Activated T-helper 1 cell treated with anti-CD3 and anti-CD28 coated beads, Interleukin-2, amount 50 U/mL, for 16 hours (primary cell): ENCODE data around the gene ITGB8.

Source experiments
- DNase-seq, 2 donors: peaks; one replicate each; pipeline ENCODE4 v3.0.0-alpha.2; 2020; ENCODE audit warnings: low read depth in 1 of 2, low spot score in 1 of 2

The ITGB8 gene

DNA sequence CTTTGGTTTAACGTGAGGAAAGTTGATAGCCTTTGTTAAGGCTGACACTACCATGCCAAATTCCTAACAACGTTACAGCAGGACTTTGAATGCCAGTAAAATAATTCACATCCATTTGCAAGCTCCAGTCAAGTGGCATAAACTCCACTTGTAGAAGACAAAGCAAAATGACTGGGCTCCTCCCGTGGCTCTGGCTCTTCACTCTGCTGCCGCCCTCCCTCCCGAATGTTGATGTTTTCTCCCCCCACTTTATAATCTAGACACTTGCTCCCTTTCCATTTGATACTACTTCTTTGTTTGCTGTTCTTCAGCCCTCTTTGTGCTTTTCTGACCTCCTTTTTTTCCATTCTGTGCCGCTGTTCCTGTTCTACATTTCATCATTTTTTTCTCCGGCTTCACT lies 22.8 kb upstream of the ITGB8 start:
- DNase-seq = no peak

DNA sequence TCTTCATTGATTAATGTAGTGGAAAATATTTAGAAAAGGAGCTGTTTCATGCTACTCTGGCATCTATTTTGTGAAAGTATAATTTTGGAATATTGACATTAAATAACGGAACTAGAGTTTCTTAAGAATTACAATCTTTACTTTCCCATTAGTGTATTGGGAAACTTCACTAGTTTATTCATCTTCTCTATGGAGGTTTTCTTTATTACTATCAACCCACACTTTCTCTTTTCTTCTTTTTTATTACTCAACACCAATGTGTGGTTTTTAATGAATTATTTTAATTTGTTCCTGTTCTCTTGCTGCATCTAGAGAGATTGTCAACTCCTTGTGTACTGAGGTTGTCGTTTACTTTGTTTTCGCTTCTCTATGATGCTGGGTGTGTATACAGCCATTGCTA lies 20.4 kb upstream of the ITGB8 start:
- DNase-seq = no peak

DNA sequence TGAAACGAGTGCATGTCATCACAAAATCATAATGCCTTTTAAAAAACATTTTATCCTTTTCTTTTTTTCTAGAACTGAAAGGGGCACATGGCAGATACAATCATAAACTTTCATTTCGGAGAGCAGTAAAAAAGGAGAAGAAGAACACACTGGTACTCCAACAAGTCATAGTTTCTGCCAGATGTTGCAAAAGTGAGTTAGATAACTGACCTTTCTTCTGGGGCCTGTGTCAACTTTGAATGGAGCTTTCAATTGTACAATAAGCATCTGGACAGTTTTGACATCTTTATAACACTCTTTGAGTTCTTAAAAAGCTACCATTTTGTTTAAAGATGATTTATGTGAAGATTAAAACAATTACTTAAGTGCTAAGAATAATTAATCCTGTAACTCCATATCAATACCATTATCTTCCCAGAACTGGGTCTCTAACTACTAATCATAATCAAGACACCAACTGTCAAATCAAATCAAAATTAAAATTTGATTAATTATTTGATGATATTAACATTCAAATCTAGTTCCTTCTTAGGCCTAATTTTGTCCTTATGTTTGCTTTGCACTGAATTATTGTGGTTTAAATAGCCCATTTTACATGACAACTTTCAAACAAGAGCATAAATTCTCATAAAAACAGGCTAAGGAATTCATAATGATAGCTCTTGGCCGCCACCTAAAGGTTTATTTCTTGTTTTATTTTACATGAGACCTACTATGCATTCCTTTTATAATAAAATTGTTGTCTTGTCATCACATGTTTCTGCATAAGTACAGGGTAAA lies 19.5 kb upstream of the ITGB8 start:
- DNase-seq = no peak

DNA sequence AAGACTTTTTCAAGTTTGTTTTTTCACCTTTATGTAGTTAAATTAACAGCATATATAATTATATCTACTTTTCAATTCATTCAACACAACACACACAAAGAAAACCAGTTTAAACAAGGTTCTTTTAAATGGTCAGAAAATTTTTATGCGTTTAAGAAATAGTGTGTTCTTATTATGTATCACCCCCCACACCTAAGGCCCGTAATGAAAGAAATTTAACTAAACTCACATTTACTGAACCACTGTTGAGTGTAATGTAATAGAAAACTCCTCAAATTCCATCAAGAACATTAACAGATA lies 19.0 kb upstream of the ITGB8 start:
- DNase-seq = no peak

DNA sequence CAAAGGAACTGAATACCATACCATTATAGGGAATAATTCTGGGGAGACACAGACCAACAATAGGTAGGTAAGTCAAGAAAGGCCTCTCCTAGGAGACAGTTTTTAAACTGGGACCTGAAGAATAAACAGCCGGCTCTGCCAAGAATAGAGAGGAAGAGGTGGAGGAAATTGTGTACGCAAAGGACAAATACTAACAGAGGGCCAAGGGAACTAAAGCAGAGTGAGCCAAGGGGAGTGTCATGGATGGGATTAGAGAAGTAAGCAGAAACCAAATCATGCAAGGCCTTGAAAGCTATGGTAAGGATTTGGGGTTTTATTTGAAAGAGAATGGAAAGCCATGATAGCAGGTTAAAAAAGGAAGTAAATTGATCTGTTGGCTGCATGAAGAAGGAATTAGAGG lies 18.1 kb upstream of the ITGB8 start:
- no peak for DNase-seq

DNA sequence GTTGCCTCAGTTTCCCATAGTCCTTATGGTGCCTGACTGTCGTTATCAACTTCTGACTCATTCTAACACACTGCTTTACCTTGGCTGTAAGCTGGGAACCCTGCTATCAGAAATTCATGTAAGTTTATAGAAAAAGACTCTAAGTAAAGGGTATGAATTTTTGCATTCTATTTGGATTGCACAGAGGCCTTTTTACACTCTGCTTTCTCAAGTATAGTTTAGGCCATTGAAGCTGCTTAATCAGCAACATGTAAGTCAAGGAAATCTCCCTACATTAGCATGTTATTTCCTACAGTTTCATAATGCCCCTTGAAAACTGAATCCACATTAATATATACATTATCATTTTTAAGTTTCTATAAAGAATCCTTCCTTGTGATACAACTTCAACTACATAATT lies 17.1 kb upstream of the ITGB8 start:
- no peak for DNase-seq

DNA sequence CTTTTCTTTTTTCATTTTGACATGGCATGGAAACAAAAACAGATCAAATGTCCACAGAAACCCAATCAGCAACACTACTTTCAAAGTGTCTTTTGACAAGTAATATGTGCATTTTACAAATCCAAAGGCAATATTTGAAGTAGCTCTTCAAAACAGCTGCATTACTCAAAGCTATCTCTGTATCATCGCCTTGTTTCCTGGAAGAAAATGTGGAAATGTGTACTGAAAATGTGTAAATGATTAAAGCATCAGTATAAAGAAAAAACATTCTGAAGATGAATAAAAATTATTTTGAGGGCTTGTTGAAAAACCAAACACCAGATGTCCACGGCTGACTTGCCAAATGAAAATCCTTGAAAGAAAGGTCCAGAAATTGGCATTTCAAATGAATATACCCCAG lies 16.5 kb upstream of the ITGB8 start:
- DNase-seq = no peak

DNA sequence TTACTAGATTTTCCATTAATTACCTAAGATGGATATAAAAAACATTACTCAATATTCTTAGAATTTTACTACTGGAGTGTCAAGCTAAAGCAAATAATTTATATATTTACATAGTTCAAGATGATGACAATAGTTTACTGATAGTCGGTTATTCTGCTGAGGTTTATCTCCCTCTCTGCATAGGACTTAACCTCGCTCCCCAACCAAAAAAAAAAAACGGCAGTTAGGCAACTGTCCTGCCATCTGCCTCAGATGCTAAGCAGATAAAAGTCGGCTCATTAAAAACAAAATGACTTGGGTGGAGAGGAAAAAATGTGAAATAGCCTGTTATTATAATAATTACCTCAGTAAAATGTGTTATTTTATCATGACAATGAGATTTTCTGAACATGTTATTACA lies 14.0 kb upstream of the ITGB8 start:
- no peak for DNase-seq

DNA sequence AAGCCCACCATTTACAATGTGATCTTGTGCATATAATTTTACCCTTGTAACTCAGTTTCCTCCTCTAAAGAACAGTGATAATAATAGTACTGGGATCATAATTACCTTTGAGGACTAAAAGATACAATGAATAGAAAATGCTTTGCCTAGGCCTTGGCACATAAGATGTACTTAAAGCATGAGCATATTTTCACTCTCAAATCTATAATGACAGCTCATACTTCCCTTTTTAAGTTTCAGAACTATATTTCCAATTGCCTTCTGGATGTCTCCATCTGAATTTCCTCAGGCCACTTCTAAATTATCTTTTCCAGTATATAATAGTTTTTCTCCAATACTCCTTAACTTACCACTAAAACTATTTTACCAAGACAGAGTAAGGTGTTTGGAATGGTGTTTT lies 13.3 kb upstream of the ITGB8 start:
- DNase-seq = no peak

DNA sequence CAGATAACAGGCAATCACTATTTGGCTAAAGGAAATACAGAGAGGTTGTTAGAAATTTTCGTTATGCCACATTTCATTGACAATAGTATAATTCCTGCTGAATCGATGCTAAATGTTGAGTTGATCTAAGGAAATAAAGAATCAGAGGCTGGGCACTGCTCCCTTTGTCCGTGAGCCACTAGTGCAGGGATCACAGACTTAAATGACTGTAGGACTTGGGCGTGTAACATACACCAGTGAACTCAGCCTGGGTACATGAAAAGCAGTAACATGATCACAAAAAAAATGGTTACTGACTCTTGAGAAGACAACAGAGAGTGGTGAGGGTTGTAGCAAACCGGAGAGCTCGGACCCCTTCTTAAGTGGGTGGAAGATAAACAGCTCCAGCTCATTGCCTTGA lies 11.8 kb upstream of the ITGB8 start:
- no peak for DNase-seq

DNA sequence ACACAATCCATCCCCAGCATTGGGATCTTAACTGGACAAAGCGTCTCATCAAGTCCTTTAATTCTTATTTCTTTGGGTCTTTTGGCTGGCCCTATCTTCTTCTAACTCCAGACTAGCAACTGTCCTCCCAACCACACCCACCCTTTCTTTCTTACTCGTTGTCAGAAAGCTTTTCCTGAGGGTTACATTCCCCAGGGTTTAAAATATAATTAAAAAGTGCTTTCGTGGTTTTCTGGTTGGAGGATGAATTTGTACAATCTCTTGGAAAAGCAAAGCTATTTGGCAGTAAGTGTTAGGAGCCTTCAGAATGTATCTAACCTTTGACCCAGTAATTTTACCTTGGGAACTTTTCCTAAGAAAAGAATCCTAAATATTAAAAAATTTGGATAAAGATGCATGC lies 10.4 kb upstream of the ITGB8 start:
- no peak for DNase-seq

DNA sequence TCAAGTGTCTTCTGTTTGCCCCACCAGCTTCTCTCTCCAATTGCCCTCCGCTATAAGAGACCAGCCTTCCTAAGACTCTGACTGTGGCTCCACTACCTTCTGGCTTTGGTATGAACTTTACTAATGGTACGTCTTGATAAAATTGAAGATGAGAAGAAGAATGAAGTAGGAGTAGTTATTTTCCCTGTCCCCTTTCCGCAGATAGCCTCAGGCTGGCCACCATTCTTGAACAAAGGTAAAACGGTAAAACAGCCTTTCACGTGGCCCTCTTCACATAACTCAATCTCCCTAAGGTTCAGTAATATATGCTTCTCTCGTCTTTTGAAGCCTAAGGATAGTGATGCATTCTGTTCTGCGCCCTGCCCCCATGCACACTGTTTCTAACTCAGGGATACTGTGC lies 9.9 kb upstream of the ITGB8 start:
- DNase-seq = no peak

DNA sequence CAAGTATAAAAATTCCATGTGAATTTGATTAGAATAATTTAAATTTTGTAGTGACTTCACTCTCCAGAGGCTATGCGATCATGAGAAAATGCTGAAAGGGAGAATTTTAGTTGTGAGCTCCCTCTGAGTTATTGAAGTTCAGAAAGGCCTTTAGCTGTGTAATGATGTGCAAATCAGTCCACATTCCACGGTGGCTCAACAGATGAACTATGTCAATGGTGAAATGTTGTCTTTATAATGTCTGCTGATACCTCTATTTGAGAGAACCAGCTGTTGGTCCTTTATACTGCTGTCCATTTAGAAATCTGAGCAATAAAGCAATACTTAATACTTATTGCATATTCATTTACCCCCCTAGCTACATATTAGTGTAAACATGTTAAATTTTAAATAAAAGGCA lies 7.1 kb upstream of the ITGB8 start:
- no peak for DNase-seq

DNA sequence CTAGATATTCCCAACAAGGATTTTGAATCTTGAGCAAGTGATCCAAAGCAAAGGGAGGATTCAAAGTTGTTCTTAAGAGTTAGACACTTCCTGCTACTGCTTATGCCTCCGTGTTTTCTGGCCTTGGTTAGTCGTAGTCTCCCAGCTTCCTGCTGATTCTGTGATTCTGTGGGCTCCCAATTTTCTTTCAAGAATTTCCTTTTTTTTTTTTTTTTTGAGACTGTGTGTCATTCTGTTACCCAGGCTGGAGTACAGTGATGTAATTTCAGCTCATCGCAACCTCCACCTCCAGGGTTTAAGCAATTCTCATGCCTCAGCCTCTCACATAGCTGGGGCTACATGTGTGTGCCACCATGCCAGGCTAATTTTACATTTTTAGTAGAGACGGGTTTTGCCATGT lies 4.4 kb upstream of the ITGB8 start:
- DNase-seq = no peak

DNA sequence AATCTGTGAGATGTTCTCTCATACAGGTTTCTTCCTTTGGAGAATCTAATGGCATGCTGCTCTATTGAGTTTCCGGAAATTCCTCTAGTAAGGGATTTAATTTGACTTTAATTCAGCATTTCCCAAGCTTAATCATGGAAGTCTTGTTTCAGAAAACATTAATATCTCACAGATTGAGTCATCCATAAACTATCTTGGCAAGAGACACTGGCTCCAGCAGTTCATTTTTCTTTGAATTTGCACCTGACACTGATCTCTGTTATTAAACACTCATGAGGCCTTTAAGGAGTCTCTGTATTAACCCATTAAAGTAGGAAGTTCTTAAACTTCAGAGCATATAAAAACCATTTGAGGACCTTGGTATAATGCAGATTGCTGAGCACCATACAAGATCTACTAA lies 3.6 kb upstream of the ITGB8 start:
- DNase-seq = no peak

DNA sequence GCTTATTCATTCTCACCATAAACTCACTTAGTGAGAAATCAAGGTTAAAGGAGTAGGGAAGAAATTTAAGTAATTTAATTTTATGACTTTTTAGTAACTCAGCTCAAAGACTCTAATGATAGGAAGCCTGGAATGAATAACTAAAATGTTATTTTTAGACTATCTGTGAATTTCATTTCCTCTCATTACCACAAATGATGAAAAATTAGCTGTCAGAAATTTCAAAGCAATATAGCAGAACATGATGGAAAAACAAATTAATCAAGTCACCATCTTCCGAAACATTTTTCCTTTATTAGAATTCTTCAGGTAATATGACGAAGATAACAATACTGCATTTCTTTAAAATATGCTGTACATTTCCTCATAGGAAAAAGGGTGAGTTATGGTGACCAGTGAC lies 2.7 kb upstream of the ITGB8 start:
- no peak for DNase-seq

DNA sequence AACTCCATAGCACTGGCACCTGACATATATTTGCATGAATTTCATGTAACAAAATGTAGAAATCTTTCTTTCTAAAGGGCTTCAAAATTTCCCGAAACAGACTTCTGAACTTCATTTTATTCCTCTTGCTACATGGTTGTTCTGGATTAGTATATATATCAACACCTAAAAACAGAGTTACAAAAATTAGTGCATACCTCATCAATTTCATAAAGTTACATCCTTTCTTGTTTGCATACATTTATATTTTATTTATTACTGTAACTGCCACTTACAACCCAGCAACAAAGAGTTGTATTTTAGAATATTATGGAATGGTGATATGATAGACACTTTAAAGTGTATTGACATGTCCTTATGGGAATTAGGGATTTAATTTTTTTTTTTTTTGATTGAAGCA lies 2.0 kb upstream of the ITGB8 start:
- DNase-seq = no peak

DNA sequence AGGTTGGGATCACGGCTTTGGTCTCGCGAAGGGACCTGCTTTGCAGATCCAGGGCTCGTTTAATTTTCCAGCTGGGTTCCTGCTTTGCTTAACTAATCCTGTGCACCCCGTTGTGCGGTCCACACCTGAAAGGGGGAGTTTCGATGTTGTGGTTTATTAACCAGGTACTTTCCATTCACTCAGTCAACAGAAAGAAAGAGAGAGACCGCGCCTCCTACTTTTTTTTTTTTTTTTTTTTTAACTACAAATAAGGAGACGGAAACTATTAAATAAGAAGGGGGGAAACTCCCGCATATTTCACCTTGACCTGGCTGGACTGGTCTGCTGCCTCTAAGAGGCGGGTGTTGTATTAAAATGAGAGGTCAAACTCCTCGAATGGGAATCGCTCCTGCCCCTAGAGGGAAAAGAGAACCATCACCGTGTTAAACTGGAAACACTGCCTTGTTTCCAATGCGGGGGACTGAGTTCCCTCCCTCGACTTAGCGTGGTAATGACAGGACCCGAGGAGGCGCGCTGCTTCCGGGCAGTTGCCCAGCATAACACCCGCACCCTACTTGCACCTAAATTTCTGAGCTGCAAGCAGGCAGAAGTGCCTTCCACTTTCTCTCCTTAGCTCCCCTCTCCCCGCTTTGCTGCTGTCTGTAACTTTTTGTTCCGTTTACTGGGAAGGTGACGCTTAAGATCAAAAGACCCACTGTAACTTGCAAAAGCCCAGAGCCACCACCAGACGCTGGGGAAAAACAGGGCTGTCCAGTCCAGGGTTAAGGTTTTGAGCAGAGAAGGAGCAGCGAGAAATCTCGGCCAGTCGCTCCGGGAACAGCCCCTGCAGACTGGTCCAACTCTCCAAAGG lies 1.1 kb upstream of the ITGB8 start:
- no peak for DNase-seq

DNA sequence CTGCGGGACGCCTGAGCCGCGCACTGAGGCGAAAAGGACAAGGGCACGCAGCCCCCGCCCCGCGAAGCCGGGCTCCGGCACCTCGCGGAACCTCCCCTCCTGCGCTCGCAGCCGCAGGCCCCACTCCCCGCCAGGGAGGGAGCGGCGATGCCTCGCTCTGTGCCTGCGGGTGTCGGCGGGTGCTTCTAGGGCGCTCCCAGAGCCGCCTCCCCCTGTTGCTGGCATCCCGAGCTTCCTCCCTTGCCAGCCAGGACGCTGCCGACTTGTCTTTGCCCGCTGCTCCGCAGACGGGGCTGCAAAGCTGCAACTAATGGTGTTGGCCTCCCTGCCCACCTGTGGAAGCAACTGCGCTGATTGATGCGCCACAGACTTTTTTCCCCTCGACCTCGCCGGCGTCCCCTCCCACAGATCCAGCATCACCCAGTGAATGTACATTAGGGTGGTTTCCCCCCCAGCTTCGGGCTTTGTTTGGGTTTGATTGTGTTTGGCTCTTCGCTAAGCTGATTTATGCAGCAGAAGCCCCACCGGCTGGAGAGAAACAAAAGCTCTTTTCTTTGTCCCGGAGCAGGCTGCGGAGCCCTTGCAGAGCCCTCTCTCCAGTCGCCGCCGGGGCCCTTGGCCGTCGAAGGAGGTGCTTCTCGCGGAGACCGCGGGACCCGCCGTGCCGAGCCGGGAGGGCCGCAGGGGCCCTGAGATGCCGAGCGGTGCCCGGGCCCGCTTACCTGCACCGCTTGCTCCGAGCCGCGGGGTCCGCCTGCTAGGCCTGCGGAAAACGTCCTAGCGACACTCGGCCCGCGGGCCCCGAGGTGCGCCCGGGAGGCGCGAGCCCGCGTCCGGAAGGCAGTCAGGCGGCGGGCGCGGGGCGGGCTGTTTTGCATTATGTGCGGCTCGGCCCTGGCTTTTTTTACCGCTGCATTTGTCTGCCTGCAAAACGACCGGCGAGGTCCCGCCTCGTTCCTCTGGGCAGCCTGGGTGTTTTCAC lies 519 bp downstream of the ITGB8 start:
- no peak for DNase-seq

DNA sequence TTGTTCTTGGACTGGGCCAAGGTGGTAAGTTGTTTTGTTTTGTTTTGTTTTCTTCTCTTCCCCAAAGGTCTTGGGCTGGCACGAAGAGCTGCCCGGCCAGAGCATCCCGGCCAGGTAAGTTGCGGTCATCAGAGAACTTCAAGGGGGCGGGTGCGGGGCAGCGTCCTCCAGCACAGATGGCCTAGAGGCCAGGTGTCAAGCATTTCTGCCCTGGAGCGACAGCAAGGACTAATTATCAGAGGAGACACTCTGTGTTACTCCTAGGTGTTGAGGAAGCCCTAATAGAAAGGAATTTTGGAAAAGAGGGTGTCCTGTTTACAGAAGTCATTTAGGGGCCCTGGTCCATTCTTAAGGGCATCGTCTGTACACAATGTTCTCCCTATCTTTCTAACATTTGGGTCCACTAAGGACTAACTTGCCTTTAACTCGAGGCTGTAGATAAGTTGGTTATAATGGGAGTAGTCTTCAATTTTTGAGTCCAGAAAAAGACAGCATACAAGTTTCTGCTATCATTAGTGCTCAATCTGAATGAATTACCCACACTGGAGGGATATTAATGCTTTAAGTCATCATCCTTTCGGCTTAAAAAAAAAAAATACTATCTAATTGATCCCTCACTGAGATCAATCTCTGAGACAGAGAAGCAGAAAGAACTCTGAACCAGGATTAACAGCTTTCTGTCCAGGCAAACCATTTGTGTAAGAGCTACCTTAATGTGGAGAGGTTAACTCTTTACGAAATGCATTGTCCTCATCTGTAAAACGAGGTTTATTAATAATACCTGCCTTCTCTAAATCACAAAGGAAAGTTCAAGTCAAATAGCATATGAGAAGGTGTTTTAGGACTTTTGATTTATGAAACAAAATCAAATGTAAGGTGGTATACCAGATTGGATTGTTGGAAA lies 1.5 kb downstream of the ITGB8 start:
- DNase-seq = no peak

DNA sequence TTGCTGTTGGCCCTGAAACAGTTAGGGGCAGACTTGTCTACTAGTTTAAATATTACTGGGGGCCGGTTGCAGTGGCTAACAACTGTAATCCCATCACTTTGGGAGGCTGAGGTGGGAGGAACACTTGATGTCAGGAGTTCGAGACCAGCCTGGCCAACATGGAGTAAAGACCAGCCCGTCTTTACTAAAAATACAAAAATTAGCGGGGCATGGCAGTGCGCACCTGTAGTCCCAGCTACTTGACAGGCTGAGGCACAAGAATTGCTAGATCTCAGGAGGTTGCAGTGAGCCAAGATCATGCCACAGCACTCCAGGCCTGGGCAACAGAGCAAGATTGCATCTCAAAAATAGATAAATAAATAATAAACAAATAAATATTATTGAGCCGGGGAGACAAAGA lies 7.6 kb downstream of the ITGB8 start:
- DNase-seq = no peak
